Tibial nerve (tissue), 4 donors: Measurements from ENCODE around the gene ASB8.

Experiments
- CTCF ChIP-seq, 5 experiments: fragments of 200-600 bp in 3 of 5; fragments of 450-650 bp in 2 of 5; sonication (generic) in 3 of 5; IDR thresholded peaks; one replicate each; pipeline ENCODE4 v1.5.1; 2016 to 2019; ENCODE audit warnings: antibody characterized with exemption in 5 of 5, mild to moderate bottlenecking in 3 of 5, moderate library complexity in 2 of 5
- EP300 ChIP-seq, 2 donors: sonication (generic); formaldehyde crosslinking; IDR thresholded peaks; one replicate each; pipeline ENCODE4 v1.6.1; 2017; ENCODE audit warnings: antibody characterized with exemption in 2 of 2, mild to moderate bottlenecking in 1 of 2
- POLR2A ChIP-seq, 2 donors: fragments of 450-650 bp; IDR thresholded peaks; one replicate each; pipeline ENCODE4 v1.6.1; 2017; ENCODE audit warnings: antibody characterized with exemption in 2 of 2, mild to moderate bottlenecking in 2 of 2, moderate library complexity in 2 of 2

GRCh38 chr12:48163150-48163747 lies 5.9 kb upstream of the ASB8 start:
- TF ChIP-seq POLR2A (IDR thresholded peaks at IDR 0.05), result no peak
- no peak for TF ChIP-seq CTCF (IDR thresholded peaks at IDR 0.05)
- no peak for TF ChIP-seq EP300 (IDR thresholded peaks at IDR 0.05)
